T-helper 17 cell (primary cell): Measurements from ENCODE around the gene CALML4. TPM values are rescaled to one million over a fixed set of nuclear protein-coding genes. Genes with fewer than 3 reads are reported as not detected.
A peak's percentile ranks its signal among the peaks of the same experiment; 100 is the strongest.

Source experiments
- ATAC-seq: fragments of 150-1000 bp; cut with Tn5 transposase; 2 replicates; pipeline ENCODE4 v1.10.0; 2021; ENCODE audit warnings: mild to moderate bottlenecking, moderate library complexity
- DNase-seq, 3 donors: peaks; one replicate each; pipeline versions ENCODE4 v3.0.0 to v3.0.0-alpha.2; 2020 to 2021
- H3K9me3 ChIP-seq: one replicate; pipeline ENCODE4 v1.7.0; 2013; ENCODE audit warnings: low read length, mild to moderate bottlenecking; ENCODE audit not compliant: control insufficient read depth, poor library complexity, severe bottlenecking
- H3K27ac Mint-ChIP-seq: one replicate; pipeline ENCODE4 v1.8.0; 2022; ENCODE audit warnings: mild to moderate bottlenecking, moderate library complexity, mixed read lengths
- H3K27me3 Mint-ChIP-seq: one replicate; pipeline ENCODE4 v1.8.0; 2022; ENCODE audit warnings: mixed read lengths
- H3K36me3 Mint-ChIP-seq: one replicate; pipeline ENCODE4 v1.8.0; 2022; ENCODE audit warnings: low read depth, mixed read lengths
- H3K4me1 Mint-ChIP-seq: one replicate; pipeline ENCODE4 v1.8.0; 2022; ENCODE audit warnings: mild to moderate bottlenecking, mixed read lengths
- H3K4me3 Mint-ChIP-seq: one replicate; pipeline ENCODE4 v1.8.0; 2022; ENCODE audit warnings: mild to moderate bottlenecking, moderate library complexity, mixed read lengths
- total RNA-seq, 4 donors: library from RNA in 2 of 4; stranded (reverse) in 2 of 4; gene quantifications; one replicate each; pipeline ENCODE4 v1.2.3 and lab custom pipeline; 2022 to 2026

CALML4 gene
- total RNA-seq, 2 donors from 2014 or later = 2.4 to 2.6 TPM

DNA sequence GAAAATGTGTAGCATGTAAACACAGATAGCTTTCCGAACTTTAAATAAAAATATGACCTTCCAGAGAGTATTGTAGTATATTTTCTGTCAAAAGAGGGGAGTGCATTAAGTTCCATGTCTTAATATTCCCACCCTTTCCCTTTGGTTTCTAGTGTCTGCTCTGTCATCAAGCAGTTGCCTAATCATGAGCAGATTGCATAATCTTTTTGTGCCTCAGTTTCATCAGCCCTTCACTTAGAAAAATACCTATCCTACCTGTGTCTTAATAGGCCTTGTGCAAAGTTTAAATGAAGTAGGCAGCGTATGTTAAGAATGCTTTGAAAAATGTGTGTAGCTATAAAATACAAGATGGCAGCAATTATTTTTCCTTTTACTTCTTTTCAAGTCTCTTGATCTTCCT, 52.8 kb downstream of the CALML4 start:
- Mint-ChIP-seq H3K36me3 (peaks cover 18% of the 10 kb centered on the region), H3K27me3 (no peaks in the 10 kb centered on the region), H3K4me1 (peaks cover 15% of the 10 kb centered on the region), H3K27ac (peak overlapping the region; percentile 29), H3K4me3 (no peak overlapping the region)
- ATAC-seq = no peak
- DNase-seq = no peak
- H3K9me3 ChIP-seq = peaks cover 3% of the 10 kb centered on the region

DNA sequence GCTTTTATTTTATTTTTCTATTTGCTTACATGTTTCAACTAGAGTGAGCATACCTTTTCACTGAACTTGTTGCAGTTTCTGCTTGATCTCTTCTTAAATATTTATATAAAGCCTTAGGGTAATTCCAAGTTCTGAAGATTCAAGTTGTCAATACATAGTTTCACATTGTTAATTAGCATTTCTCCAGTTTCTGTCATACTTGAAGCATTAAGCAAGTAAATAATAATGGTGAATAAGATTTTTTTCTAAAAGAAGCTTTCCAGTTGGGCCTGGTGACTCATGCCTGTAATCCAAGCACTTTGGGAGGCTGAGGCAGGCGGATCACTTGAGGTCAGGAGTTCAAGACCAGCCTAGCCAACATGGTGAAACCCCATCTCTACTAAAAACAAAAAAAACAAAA, 53.9 kb downstream of the CALML4 start:
- DNase-seq = no peak
- Mint-ChIP-seq H3K4me1 (peaks cover 15% of the 10 kb centered on the region), H3K4me3 (no peak overlapping the region), H3K27me3 (no peaks in the 10 kb centered on the region), H3K36me3 (peaks cover 18% of the 10 kb centered on the region), H3K27ac (no peak overlapping the region)
- peaks cover 3% of the 10 kb centered on the region for H3K9me3 ChIP-seq
- ATAC-seq = no peak

DNA sequence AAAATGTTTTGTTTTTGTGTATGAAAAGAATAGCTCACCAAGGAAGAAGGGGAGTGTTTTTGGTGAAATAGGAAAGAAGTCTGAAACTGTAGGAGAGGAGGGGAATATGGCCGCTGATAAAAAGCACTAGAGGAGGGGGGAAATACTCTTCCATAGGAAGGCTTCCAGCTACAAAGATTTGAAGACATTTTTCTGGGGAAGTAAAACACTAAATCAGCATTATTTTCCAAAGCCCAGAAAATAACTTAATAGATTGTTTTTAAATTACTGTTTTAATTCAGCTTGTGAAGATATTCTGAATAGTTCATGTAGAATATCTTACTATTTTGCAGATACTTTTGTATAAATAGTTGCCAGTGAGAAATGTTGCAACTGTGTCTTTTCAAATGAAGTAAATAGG, 54.9 kb downstream of the CALML4 start:
- peaks cover 17% of the 10 kb centered on the region for H3K4me1 Mint-ChIP-seq
- H3K27ac Mint-ChIP-seq = no peak overlapping the region
- ATAC-seq (no peak), DNase-seq (no peak)
- no peak overlapping the region for H3K4me3 Mint-ChIP-seq
- peaks cover 18% of the 10 kb centered on the region for H3K36me3 Mint-ChIP-seq
- peaks cover 3% of the 10 kb centered on the region for H3K9me3 ChIP-seq
- no peaks in the 10 kb centered on the region for H3K27me3 Mint-ChIP-seq

DNA sequence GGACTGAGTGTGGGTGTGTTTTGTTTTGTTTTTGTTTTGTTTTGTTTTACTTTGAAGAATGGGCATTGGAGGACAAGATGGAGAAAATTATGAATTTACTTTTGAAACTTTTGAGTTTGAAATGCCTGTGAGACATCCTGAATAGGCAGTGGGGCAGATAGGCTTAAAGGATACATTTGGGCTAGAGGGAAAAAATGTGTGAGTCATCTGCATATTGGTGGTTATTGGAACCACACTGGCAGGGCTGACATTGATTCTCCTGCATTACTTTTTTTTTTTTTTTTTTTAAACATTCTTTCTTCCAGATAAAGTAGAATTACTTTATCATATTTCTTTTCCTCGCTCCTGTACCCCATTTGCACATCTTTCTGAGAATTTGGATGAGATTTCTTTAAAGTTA, 56.1 kb downstream of the CALML4 start:
- Mint-ChIP-seq H3K27me3 (no peaks in the 10 kb centered on the region), H3K4me3 (no peak overlapping the region), H3K27ac (peak overlapping the region; percentile 54), H3K36me3 (peaks cover 16% of the 10 kb centered on the region), H3K4me1 (peaks cover 17% of the 10 kb centered on the region)
- ATAC-seq (no peak), DNase-seq (no peak)
- peaks cover 3% of the 10 kb centered on the region for H3K9me3 ChIP-seq

DNA sequence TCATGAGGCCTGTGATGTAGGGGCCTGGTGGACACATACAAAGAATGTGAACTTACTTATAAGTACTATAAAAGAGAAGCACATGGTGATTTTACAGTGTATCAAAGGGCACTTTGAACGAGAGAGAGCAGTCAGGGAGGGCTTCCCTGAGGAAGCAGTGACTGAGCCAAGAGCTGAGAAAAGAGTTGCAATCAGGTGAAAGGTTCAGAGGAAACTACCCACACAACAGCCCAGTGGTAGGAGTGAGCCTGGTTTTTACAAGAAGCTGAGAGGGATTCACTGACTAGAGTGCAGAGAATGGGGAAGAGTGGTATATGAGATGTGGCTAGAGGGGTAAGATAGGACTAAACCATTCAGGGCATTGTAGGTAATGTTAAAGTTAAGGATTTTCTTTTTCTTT, 57.1 kb downstream of the CALML4 start:
- Mint-ChIP-seq H3K4me1 (peaks cover 20% of the 10 kb centered on the region), H3K4me3 (peak overlapping the region; percentile 43), H3K36me3 (peaks cover 15% of the 10 kb centered on the region), H3K27ac (peak overlapping the region; percentile 54), H3K27me3 (no peaks in the 10 kb centered on the region)
- H3K9me3 ChIP-seq = peaks cover 3% of the 10 kb centered on the region
- DNase-seq (no peak), ATAC-seq (no peak)

DNA sequence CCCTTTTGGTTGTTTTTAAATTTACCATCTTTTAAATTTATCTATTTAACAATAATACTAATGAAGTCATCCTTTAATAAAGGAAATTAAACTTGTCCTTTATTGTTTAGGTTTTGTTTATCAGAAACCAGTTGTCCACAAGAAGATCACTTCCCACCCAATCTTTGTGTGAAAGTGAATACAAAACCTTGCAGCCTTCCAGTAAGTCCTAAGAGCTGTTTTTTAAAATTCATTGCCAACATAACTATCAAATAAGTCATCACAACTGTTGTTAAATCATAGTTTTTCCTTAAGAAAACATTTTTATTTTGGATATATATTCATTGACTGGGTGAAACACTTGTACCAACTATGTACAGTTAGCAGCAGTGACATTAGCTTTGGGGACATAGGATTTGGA, 59.4 kb downstream of the CALML4 start:
- DNase-seq (no peak), ATAC-seq (no peak)
- Mint-ChIP-seq H3K27me3 (no peaks in the 10 kb centered on the region), H3K4me3 (no peak overlapping the region), H3K36me3 (peaks cover 10% of the 10 kb centered on the region), H3K4me1 (peaks cover 16% of the 10 kb centered on the region), H3K27ac (peak overlapping the region; percentile 27)
- peaks cover 3% of the 10 kb centered on the region for H3K9me3 ChIP-seq

DNA sequence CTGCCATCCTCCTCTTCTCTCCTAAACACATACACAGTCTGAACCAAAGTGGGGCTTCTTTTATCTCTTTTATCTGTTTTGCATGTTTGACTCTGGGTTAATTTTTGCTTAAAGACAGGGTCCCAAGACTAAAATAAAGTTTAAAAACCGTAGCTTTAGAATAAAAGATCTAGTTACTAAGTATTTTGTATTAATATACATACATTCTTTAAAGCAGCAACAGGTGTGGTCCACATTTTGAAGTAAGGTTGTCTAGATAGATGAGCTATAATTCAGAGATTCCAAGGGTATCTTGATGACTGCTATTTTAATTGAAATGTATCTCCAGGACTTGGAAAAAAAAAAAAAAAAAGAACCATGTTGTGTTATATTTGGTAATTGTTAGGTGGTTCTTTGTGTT, 61.3 kb downstream of the CALML4 start:
- no peak for DNase-seq
- peak overlapping the region; percentile 59 for H3K27ac Mint-ChIP-seq
- peaks cover 20% of the 10 kb centered on the region for H3K4me1 Mint-ChIP-seq
- H3K4me3 Mint-ChIP-seq = no peak overlapping the region
- H3K9me3 ChIP-seq = peaks cover under 1% of the 10 kb centered on the region
- ATAC-seq = no peak
- peaks cover 8% of the 10 kb centered on the region for H3K36me3 Mint-ChIP-seq
- no peaks in the 10 kb centered on the region for H3K27me3 Mint-ChIP-seq

DNA sequence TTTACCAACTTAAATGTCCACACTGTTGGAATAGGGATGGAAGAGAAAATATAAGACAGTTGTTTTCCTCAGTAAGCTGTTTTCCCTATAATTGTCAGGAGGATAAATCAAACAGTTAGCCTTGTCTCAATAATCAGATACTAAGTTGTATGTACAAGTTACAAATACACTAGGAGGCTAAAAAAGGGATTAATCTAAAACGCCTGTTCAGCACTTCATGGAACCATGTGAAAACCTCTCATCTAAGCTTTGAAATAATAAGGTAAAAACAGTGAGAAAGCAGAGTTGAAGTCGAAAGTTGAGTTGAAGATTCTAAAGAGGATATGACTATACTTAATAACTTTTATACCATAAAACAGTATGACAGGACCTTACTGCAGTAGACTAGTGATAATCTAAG, 62.0 kb downstream of the CALML4 start:
- Mint-ChIP-seq H3K27me3 (no peaks in the 10 kb centered on the region), H3K36me3 (peaks cover 5% of the 10 kb centered on the region), H3K4me3 (no peak overlapping the region), H3K27ac (no peak overlapping the region), H3K4me1 (peaks cover 20% of the 10 kb centered on the region)
- DNase-seq (no peak), ATAC-seq (no peak)
- no peaks in the 10 kb centered on the region for H3K9me3 ChIP-seq

Other genes starting within 250 kb of the CALML4 start
- 10 to 100 TPM; 76.7 to 81.9 TPM for gene PIAS1, start 151.0 kb downstream of the CALML4 start, total RNA-seq
- gene CLN6, start 24.4 kb upstream of the CALML4 start, total RNA-seq = 10 to 100 TPM; 14.3 to 14.6 TPM
- 10 to 100 TPM; 62.4 to 73.0 TPM for gene FEM1B, start 72.4 kb upstream of the CALML4 start, total RNA-seq
- under 1 TPM in 1 of 2 donors, not detected in 1; 0.17 TPM for gene ITGA11, start 226.8 kb upstream of the CALML4 start, total RNA-seq